MM.1S (cell line): Measurements from ENCODE around the gene MKNK2.

Experiments
- EZH2 ChIP-seq: fragments of 300-600 bp; sonication (generic); optimal IDR thresholded peaks from 2 replicates; pipeline ENCODE3; 2017; ENCODE audit warnings: low read depth, mild to moderate bottlenecking, antibody characterized with exemption, low read length, mixed read lengths
- EZH2phosphoT487 ChIP-seq: fragments of 300-600 bp; sonication (generic); IDR thresholded peaks from 2 replicates; pipeline ENCODE4 v1.6.1; 2018; ENCODE audit warnings: antibody characterized with exemption, low read length
- TF ChIP-seq, protein P1 (sequence below): fragments of 300-600 bp; sonication (generic); IDR thresholded peaks from 2 replicates; pipeline ENCODE4 v1.5.1; 2016; ENCODE audit warnings: antibody characterized with exemption, low read length, mixed read lengths

DNA sequence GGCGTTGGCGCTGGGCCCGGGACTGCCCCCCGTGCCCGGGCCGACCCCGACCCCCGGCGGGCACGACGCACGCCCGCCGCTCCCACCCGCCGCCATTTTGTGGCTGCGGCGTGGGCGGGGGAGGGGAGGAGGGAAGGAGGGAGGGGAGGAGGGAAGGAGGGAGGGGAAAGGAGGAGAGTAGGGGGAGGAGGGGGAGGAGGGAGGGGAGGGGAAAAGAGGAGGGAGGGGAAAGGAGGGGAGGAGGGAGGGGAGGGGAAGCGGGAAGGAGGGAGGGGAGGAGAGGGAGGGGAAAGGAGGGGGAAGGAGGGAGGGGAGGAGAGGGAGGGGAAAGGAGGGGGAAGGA is 35.5 kb downstream of the MKNK2 start, which contains the start of gene BTBD2:
- TF ChIP-seq, protein P1, sequence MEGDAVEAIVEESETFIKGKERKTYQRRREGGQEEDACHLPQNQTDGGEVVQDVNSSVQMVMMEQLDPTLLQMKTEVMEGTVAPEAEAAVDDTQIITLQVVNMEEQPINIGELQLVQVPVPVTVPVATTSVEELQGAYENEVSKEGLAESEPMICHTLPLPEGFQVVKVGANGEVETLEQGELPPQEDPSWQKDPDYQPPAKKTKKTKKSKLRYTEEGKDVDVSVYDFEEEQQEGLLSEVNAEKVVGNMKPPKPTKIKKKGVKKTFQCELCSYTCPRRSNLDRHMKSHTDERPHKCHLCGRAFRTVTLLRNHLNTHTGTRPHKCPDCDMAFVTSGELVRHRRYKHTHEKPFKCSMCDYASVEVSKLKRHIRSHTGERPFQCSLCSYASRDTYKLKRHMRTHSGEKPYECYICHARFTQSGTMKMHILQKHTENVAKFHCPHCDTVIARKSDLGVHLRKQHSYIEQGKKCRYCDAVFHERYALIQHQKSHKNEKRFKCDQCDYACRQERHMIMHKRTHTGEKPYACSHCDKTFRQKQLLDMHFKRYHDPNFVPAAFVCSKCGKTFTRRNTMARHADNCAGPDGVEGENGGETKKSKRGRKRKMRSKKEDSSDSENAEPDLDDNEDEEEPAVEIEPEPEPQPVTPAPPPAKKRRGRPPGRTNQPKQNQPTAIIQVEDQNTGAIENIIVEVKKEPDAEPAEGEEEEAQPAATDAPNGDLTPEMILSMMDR, result no peak
- TF ChIP-seq EZH2phosphoT487, result no peak
- no peak for TF ChIP-seq EZH2
